Transverse colon (tissue), 4 donors: Measurements from ENCODE around the gene NRG2. TPM values are rescaled to one million over a fixed set of nuclear protein-coding genes. Genes with fewer than 3 reads are reported as not detected.

Source experiments
- DNase-seq: peaks from one replicate; pipeline ENCODE4 v3.0.0-alpha.2; 2019
- H3K27ac ChIP-seq, 4 donors: fragments of 200-600 bp; sonication (generic); 2 replicates each; pipeline ENCODE4 v1.5.1; 2016 to 2018; ENCODE audit warnings: inconsistent platforms in 4 of 4
- H3K27me3 ChIP-seq: fragments of 200-600 bp; sonication (generic); 2 replicates; pipeline ENCODE4 v1.5.1; 2017; ENCODE audit warnings: inconsistent platforms
- H3K36me3 ChIP-seq, 4 donors: fragments of 200-600 bp; sonication (generic); 2 replicates each; pipeline ENCODE4 v1.5.1; 2017 to 2019; ENCODE audit warnings: inconsistent platforms in 4 of 4
- H3K4me1 ChIP-seq, 4 donors: fragments of 200-600 bp; sonication (generic); 2 replicates each; pipeline ENCODE4 v1.5.1; 2017 to 2020; ENCODE audit warnings: inconsistent platforms in 4 of 4
- H3K4me3 ChIP-seq, 4 donors: fragments of 200-600 bp; sonication (generic); 1 replicate in 1 of 4; 2 replicates in 3 of 4; pipeline versions ENCODE4 v1.5.1 to v1.6.1; 2017 to 2019; ENCODE audit warnings: inconsistent platforms in 4 of 4
- H3K9me3 ChIP-seq, 2 donors: fragments of 200-600 bp; sonication (generic); 2 replicates each; pipeline ENCODE4 v1.5.1; 2017 to 2019; ENCODE audit warnings: inconsistent platforms in 2 of 2
- EP300 ChIP-seq: sonication (generic); formaldehyde crosslinking; IDR thresholded peaks from one replicate; pipeline ENCODE4 v1.6.1; 2017; ENCODE audit warnings: antibody characterized with exemption, low read depth
- POLR2A ChIP-seq: fragments of 450-650 bp; IDR thresholded peaks from one replicate; pipeline ENCODE4 v1.6.1; 2016; ENCODE audit warnings: antibody characterized with exemption, mild to moderate bottlenecking, moderate library complexity
- POLR2AphosphoS5 ChIP-seq, 3 donors: sonication (generic); formaldehyde crosslinking; IDR thresholded peaks; one replicate each; pipeline ENCODE4 v1.6.1; 2016; ENCODE audit warnings: antibody characterized with exemption in 3 of 3
- WGBS, 2 donors: methylation state at CpG; one replicate each; pipeline ENCODE4 v1.1.5; 2018; ENCODE audit warnings: low coverage in 1 of 2; 5-methylcytosine and 5-hydroxymethylcytosine counted together
- in situ Hi-C, 4 donors: fragments of 200-750 bp; cut with MboI; loops; one replicate each; pipeline versions ENCODE4 v1.15.0 to v1.15.1; 2017; ENCODE audit warnings: low sequenced_read_pairs in 3 of 4, low pct_ligation_motif_present in 1 of 4, low pct_unique_long_range_greater_than_20kb in 1 of 4
- intact Hi-C: fragments of 100-400 bp; cut with DNase I; formaldehyde crosslinking; loops from one replicate; pipeline ENCODE4 v1.15.1; 2023; ENCODE audit warnings: low total_unique reads
- total RNA-seq, 4 donors: library from RNA; depleted of rRNA; stranded (reverse); fragments of >200 nt; gene quantifications; one replicate each; pipeline ENCODE4 v1.1.0, GENCODE V29; 2016
- TF ChIP-seq, protein P1 (sequence below), 5 experiments: fragments of 200-600 bp in 3 of 5; fragments of 450-650 bp in 2 of 5; sonication (generic) in 3 of 5; IDR thresholded peaks; 1 replicate in 2 of 5; 2 replicates in 3 of 5; pipeline ENCODE4 v1.5.1; 2016 to 2017; ENCODE audit warnings: antibody characterized with exemption in 5 of 5, inconsistent platforms in 3 of 5, mild to moderate bottlenecking in 2 of 5, moderate library complexity in 1 of 5

Gene NRG2
- total RNA-seq, 4 donors from 2014 or later, result 0.68 to 12.3 (median 0.95) TPM; not detected in 1

DNA sequence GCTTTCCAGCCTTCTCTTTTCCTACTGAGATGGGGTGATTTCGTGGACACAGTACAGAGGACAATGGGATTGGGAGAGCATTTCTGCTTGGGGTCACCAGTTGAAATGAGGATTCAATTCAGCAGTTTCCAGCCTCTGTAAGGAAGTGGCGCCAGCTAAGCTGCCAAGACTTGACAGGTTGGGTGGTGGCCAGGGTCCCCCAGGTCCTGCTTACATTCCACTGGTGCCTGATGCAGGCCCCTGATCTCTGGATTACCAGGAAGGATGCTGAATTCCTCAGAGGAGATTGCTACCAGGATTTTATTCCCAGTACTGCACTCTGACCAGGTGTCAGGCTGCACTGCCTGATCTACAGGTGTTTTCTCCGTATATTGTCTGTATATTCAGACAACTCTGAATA, 127.8 kb downstream of the NRG2 start:
- DNase-seq, result no peak
- in situ Hi-C loops, result no loop called here
- Histone ChIP-seq H3K36me3 (no peaks in the 10 kb centered on the region), H3K4me1 (no peaks in the 10 kb centered on the region), H3K27me3 (peaks cover 12% of the 10 kb centered on the region), H3K9me3 (no peaks in the 10 kb centered on the region), H3K27ac (no peak overlapping the region), H3K4me3 (no peak overlapping the region)
- TF ChIP-seq EP300 (no peak), POLR2A (no peak), POLR2AphosphoS5 (IDR thresholded peaks at IDR 0.05) (no peak)
- TF ChIP-seq, protein P1, sequence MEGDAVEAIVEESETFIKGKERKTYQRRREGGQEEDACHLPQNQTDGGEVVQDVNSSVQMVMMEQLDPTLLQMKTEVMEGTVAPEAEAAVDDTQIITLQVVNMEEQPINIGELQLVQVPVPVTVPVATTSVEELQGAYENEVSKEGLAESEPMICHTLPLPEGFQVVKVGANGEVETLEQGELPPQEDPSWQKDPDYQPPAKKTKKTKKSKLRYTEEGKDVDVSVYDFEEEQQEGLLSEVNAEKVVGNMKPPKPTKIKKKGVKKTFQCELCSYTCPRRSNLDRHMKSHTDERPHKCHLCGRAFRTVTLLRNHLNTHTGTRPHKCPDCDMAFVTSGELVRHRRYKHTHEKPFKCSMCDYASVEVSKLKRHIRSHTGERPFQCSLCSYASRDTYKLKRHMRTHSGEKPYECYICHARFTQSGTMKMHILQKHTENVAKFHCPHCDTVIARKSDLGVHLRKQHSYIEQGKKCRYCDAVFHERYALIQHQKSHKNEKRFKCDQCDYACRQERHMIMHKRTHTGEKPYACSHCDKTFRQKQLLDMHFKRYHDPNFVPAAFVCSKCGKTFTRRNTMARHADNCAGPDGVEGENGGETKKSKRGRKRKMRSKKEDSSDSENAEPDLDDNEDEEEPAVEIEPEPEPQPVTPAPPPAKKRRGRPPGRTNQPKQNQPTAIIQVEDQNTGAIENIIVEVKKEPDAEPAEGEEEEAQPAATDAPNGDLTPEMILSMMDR (IDR thresholded peaks at IDR 0.05), result no peak
- intact Hi-C loops, result no loop called here
- 67 to 71% methylated on average over 1 to 3 of the region's 3 CpGs for WGBS, 2 donors

GRCh38 chr5:139914218-139914807, 128.8 kb downstream of the NRG2 start:
- Histone ChIP-seq H3K4me3 (no peak overlapping the region), H3K36me3 (no peaks in the 10 kb centered on the region), H3K27ac (no peak overlapping the region), H3K9me3 (no peaks in the 10 kb centered on the region), H3K27me3 (peaks cover 7% of the 10 kb centered on the region), H3K4me1 (no peaks in the 10 kb centered on the region)
- TF ChIP-seq EP300 (no peak), POLR2A (no peak), POLR2AphosphoS5 (IDR thresholded peaks at IDR 0.05) (no peak)
- TF ChIP-seq, protein P1 (IDR thresholded peaks at IDR 0.05), result no peak
- no peak for DNase-seq
- 70 to 81% methylated on average over 4 to 7 of the region's 7 CpGs for WGBS, 2 donors
- in situ Hi-C loops (no loop called here), intact Hi-C loops (no loop called here)

GRCh38 chr5:139912804-139913203, 130.3 kb downstream of the NRG2 start:
- no peaks in the 10 kb centered on the region for H3K4me1 ChIP-seq
- DNase-seq, result no peak
- H3K27me3 ChIP-seq, result no peaks in the 10 kb centered on the region
- H3K9me3 ChIP-seq, result no peaks in the 10 kb centered on the region
- in situ Hi-C loops (no loop called here), intact Hi-C loops (no loop called here)
- TF ChIP-seq EP300 (no peak), POLR2AphosphoS5 (IDR thresholded peaks at IDR 0.05) (no peak)
- 68 to 78% methylated on average over 3 to 4 of the region's 4 CpGs for WGBS, 2 donors
- no peak overlapping the region for H3K27ac ChIP-seq
- H3K36me3 ChIP-seq, result no peaks in the 10 kb centered on the region
- no peak overlapping the region for H3K4me3 ChIP-seq

GRCh38 chr5:139912158-139912557, 130.9 kb downstream of the NRG2 start:
- Histone ChIP-seq H3K27ac (no peak overlapping the region), H3K4me3 (no peak overlapping the region), H3K27me3 (peaks cover 2% of the 10 kb centered on the region), H3K4me1 (no peaks in the 10 kb centered on the region), H3K9me3 (no peaks in the 10 kb centered on the region), H3K36me3 (no peaks in the 10 kb centered on the region)
- TF ChIP-seq POLR2A (no peak), POLR2AphosphoS5 (IDR thresholded peaks at IDR 0.05) (no peak), EP300 (no peak)
- TF ChIP-seq, protein P1 (IDR thresholded peaks at IDR 0.05), result no peak
- no peak for DNase-seq
- 74% methylated on average over 3 of the region's 3 CpGs; no CpG with 5 or more reads in 1 of the 2 donors for WGBS, 2 donors
- in situ Hi-C loops, result no loop called here
- intact Hi-C loops, result no loop called here
